ENCODE measurements around the gene CDC42BPA.

CDC42BPA gene

DNA sequence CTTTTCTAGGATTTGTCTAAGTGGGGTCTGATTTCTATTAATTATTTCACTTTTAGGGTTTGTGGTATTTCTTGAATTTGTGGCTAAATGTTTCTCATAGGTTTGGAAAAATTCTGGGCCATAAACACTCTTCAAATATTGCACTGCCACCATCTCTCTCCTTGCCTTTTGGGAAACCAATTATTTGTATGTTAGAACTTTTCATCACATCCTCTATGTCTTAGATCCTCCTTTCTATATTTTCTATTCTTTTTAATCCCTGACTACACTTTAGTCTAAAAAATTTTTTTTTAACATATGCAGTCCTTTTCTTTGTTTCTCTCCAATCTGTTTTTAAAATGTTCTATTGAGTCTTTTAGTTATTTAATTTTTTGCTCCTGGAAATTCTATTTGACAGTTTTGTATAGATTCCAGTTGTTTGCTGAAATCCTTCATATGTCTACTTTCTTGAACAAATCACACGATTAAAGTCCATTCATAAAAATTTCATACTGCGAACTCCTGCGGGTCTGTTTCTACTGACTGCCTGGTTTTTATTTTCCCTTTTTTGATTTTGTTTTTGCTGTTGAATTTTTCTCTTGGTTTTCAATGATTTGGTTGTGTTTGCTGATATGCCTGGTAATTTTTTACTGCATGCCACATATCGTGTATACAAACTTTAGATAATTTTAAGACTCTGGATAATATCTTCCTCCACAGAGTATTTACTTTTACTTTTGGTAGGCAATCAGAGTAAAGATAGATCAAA is 235.1 kb downstream of the CDC42BPA start:
- H3K36me3 ChIP-seq, result peaks cover 8% of the 10 kb centered on the region; the same call in 1 of the 2 replicates
- TF ChIP-seq Cebpa-rat (IDR thresholded peaks at IDR 0.05), result no peak
- H3K9me3 ChIP-seq, result peaks cover 23% of the 10 kb centered on the region
- H3K4me3 ChIP-seq, result no peak overlapping the region
- H3K27me3 ChIP-seq, result no peaks in the 10 kb centered on the region
- H4K20me1 ChIP-seq, result no peaks in the 10 kb centered on the region
- H3K4me1 ChIP-seq, result no peaks in the 10 kb centered on the region
- H3K9ac ChIP-seq, result no peak overlapping the region
- no peak overlapping the region for H3K4me2 ChIP-seq
- no peak overlapping the region for H3K27ac ChIP-seq

DNA sequence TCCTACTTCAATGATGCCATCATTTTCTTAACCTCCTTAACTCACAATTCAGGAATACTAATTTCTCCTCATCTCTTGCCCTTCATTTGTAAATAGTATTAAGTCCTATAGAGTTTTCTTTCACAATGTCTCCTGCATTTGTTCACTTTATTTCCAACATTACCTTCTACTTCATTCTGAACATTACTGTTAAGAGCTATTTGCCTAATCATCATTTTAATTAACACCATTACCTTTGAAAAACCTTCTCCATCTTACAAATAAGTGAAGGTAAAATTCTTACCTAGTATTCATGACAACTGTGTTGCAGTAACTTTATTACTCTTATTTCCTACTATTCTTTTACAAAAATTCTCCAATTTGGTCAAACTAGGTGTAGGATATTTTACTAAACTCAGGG is 240.5 kb downstream of the CDC42BPA start:
- Histone ChIP-seq H3K27ac (no peak overlapping the region), H3K36me3 (no peaks in the 10 kb centered on the region), H3K9me3 (peaks cover 2% of the 10 kb centered on the region; the same call in 1 of the 2 replicates), H3K9ac (no peak overlapping the region), H3K4me3 (no peak overlapping the region), H3K4me2 (no peak overlapping the region), H3K4me1 (no peaks in the 10 kb centered on the region), H4K20me1 (no peaks in the 10 kb centered on the region), H3K27me3 (no peaks in the 10 kb centered on the region)
- no peak for TF ChIP-seq Cebpa-rat (IDR thresholded peaks at IDR 0.05)

DNA sequence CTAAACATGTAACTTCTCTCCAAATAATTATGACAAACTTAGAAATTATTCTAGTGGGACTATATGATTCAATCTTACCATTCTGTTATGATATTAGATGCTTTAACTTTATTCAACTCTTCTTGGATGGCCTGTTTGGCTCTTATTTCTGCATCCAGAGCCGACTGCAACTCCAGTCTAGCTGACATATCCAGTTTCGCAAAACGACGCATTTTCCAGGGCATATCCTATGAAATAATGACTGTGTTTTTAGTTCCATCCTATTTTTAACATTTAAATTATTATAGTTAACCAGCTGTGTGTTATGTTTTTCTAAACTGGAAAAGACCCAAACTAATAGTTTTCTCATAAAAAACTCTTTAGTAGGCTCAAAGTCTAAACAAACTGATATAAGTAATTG is 244.5 kb downstream of the CDC42BPA start:
- TF ChIP-seq Cebpa-rat (IDR thresholded peaks at IDR 0.05), result no peak
- no peak overlapping the region for H3K4me3 ChIP-seq

DNA sequence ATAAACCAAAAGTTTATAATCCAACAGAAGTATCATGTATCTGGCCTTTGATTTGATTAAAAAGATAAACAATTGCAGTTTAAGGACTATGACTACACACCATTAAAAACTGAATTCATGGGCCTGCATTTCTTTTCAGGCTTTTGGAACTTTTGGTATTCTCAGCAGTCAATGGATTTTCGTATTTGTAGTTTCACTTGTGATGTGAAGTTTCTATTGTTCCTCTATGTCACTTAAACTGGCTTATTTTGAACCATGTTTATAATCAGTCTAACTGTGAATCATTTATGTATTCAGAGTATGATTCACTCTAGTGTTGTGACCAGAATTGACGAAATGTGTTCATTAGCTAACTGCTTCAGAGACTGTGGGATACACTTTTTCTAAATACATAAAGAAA is 245.3 kb downstream of the CDC42BPA start:
- no peaks in the 10 kb centered on the region for H3K27me3 ChIP-seq
- H4K20me1 ChIP-seq, result no peaks in the 10 kb centered on the region
- no peak overlapping the region for H3K4me2 ChIP-seq
- no peak overlapping the region for H3K4me3 ChIP-seq
- no peaks in the 10 kb centered on the region for H3K36me3 ChIP-seq
- TF ChIP-seq Cebpa-rat (IDR thresholded peaks at IDR 0.05), result no peak
- H3K4me1 ChIP-seq, result no peaks in the 10 kb centered on the region
- H3K27ac ChIP-seq, result no peak overlapping the region
- H3K9ac ChIP-seq, result no peak overlapping the region
- H3K9me3 ChIP-seq, result no peaks in the 10 kb centered on the region

More for the DNA sequence above, 244.5 kb downstream of the CDC42BPA start:
- Histone ChIP-seq H3K4me2 (no peak overlapping the region), H3K36me3 (no peaks in the 10 kb centered on the region), H3K27ac (no peak overlapping the region), H3K27me3 (no peaks in the 10 kb centered on the region), H3K9me3 (no peaks in the 10 kb centered on the region), H3K9ac (no peak overlapping the region), H3K4me1 (no peaks in the 10 kb centered on the region), H4K20me1 (no peaks in the 10 kb centered on the region)

DNA sequence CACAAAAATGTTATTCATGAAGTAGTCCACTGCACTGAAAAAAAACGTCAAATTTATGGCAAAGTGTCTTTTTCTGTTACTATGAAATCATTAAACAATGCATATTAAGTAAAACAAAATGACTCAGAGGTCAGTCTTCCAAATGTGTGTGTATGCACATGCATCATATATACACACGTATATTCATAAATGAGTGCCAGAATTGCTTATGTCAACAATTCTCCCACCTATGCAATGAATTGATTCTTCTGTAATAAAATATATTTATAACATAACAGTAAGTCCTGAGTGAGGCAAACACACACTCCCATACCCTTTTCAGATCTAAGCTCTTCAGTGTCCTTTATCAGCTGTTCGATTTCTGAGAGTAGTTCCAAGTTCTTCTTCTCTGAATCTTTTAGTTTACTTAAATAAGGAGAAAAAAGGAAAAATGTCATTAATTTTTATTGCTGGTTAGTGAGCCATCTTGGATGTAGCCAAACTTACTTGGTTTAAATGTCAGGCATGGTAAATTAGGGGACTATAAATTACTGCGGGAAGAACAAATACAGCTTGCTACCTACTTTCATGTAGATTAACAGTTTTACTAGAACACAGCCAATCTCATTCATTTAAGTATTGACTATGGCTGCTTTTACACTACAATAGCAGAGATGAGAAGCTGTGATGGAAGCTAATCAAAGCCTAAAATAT is 246.3 kb downstream of the CDC42BPA start:
- H3K9ac ChIP-seq, result no peak overlapping the region
- H3K4me3 ChIP-seq, result no peak overlapping the region
- H3K36me3 ChIP-seq, result no peaks in the 10 kb centered on the region
- no peaks in the 10 kb centered on the region for H4K20me1 ChIP-seq
- no peak overlapping the region for H3K4me2 ChIP-seq
- no peaks in the 10 kb centered on the region for H3K4me1 ChIP-seq
- no peaks in the 10 kb centered on the region for H3K9me3 ChIP-seq
- H3K27ac ChIP-seq, result no peak overlapping the region
- TF ChIP-seq Cebpa-rat (IDR thresholded peaks at IDR 0.05), result no peak
- H3K27me3 ChIP-seq, result no peaks in the 10 kb centered on the region

DNA sequence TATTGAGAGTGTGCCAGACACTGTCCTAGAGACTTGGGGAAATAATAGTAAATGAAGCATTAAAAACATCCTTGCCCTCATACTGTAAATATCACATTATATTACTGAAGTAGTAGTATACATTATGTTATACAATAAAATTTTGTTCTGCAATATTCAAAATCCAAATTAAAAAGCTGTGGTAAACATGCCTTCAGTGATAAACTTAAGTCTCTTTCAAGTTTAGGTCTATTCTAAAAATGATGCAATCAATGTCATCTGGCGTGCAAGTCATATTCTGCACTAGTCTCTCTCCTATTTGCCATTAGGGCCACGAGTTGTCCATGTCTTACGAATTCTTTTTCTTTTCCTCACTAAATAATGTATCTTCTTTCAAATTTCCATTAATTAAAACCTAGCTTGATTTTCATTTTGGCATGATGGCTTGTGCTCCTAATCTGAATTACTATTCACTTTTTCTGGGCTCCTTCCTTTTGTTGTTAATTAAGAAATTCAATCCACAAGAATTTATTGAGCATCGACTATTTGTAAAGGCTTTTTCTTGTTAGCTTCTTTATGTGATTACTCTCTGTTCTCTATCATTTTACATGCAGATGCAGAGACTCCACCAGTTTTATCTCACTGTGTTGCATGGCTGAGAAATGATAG is 247.5 kb downstream of the CDC42BPA start:
- no peaks in the 10 kb centered on the region for H3K9me3 ChIP-seq
- no peaks in the 10 kb centered on the region for H3K36me3 ChIP-seq
- H3K9ac ChIP-seq, result no peak overlapping the region
- H3K27me3 ChIP-seq, result no peaks in the 10 kb centered on the region
- no peak overlapping the region for H3K4me2 ChIP-seq
- H3K27ac ChIP-seq, result no peak overlapping the region
- H3K4me3 ChIP-seq, result no peak overlapping the region
- TF ChIP-seq Cebpa-rat (IDR thresholded peaks at IDR 0.05), result no peak
- no peaks in the 10 kb centered on the region for H3K4me1 ChIP-seq
- H4K20me1 ChIP-seq, result no peaks in the 10 kb centered on the region

DNA sequence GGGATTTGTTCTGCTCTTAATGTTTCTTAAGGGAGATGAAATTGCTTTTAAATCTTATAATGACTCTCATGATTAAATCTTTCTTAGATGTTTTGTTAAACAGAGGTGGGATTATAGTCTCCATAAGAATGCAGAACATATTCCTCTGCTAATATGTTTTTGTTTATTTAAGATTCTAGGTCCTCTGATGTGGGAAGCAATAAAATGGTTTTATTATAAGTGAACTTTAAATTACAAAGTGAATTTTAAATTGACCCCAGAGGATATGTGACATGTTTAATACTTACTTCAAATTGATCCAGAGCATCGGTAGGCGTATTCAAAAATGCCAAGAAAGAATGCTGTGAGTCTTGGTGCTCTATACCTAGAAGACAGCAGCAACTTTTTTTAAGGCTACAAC is 248.8 kb downstream of the CDC42BPA start:
- Histone ChIP-seq H3K36me3 (no peaks in the 10 kb centered on the region), H3K4me2 (no peak overlapping the region), H3K9me3 (no peaks in the 10 kb centered on the region), H3K4me3 (no peak overlapping the region), H3K27me3 (no peaks in the 10 kb centered on the region), H3K27ac (no peak overlapping the region), H3K9ac (no peak overlapping the region), H3K4me1 (no peaks in the 10 kb centered on the region), H4K20me1 (no peaks in the 10 kb centered on the region)
- no peak for TF ChIP-seq Cebpa-rat (IDR thresholded peaks at IDR 0.05)

DNA sequence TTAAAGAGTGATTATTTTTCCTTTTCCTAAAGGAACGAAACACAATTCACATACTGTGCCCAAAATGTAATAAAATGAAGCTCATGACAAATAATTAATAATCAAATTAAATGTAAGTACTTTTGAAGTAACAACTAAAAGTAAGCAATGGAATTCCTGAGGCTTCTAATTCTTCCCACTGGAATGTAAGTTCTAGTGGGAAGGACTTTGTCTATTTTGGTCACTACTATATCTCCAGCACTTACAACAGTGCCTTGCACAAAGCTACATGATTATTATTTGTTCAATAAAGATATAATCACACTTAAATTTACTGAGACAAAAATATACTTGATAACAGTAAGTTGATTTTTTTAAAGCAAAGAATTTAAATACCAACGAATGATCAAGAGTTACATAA is 249.4 kb downstream of the CDC42BPA start:
- H3K36me3 ChIP-seq, result no peaks in the 10 kb centered on the region
- no peak for TF ChIP-seq Cebpa-rat (IDR thresholded peaks at IDR 0.05)
- H3K27ac ChIP-seq, result no peak overlapping the region

DNA sequence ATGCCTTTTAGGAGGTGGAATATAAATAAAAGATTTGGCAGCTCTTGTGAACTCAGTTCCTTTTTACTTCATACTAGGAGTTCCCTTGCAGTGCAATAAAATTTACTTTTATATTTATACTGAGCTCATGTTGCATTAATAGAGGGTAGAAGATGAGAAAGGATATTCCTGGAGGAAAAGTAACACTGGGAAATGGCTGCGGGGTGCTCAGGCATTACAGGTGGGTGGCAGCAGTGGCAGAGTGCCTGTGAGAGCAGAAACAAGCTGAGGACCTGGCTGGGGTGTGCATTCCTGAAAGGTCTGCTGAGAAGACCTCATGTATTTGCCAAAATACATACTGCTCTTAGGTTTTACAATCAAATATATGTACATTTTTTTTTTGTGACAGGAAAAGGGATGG is 251.3 kb downstream of the CDC42BPA start:
- Histone ChIP-seq H3K4me2 (no peak overlapping the region), H3K4me1 (no peaks in the 10 kb centered on the region), H3K4me3 (no peak overlapping the region), H3K27me3 (no peaks in the 10 kb centered on the region), H3K27ac (no peak overlapping the region), H4K20me1 (no peaks in the 10 kb centered on the region), H3K36me3 (no peaks in the 10 kb centered on the region), H3K9me3 (no peaks in the 10 kb centered on the region), H3K9ac (no peak overlapping the region)
- no peak for TF ChIP-seq Cebpa-rat (IDR thresholded peaks at IDR 0.05)

More for the DNA sequence above, 249.4 kb downstream of the CDC42BPA start:
- Histone ChIP-seq H3K27me3 (no peaks in the 10 kb centered on the region), H3K4me1 (no peaks in the 10 kb centered on the region), H4K20me1 (no peaks in the 10 kb centered on the region), H3K4me3 (no peak overlapping the region), H3K9me3 (no peaks in the 10 kb centered on the region), H3K9ac (no peak overlapping the region), H3K4me2 (no peak overlapping the region)

DNA sequence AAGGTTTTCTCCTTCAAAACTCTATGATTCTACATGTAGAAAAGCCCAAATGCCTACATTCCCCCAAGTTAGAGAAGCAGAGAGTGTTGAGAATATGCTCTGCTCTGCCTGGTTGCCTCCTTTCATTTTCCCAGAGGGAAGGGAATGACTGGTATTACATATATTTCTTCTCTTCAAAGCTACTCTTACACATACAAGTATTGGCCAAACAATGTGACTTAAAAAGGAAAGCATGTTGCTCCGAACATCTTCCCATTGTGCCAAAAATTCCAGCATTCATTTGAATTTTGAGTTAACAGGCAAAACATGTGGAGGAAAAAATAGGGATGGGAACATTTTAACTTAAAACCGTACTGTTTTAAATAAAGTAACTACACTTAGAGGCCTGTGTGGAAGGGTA is 253.0 kb downstream of the CDC42BPA start:
- H3K4me1 ChIP-seq, result no peaks in the 10 kb centered on the region
- no peak for TF ChIP-seq Cebpa-rat (IDR thresholded peaks at IDR 0.05)
- H3K27me3 ChIP-seq, result no peaks in the 10 kb centered on the region
- no peak overlapping the region for H3K9ac ChIP-seq
- H3K27ac ChIP-seq, result no peak overlapping the region
- no peak overlapping the region for H3K4me3 ChIP-seq
- no peak overlapping the region for H3K4me2 ChIP-seq
- 0 out of 2 replicates have a peak, but pooled peaks cover 3% of the 10 kb centered on the region for H3K9me3 ChIP-seq
- no peaks in the 10 kb centered on the region for H4K20me1 ChIP-seq
- H3K36me3 ChIP-seq, result no peaks in the 10 kb centered on the region

All from BLaER1 (cell line).